ENCODE measurements around the gene FKBP5.
"Not testable (repeated sequence)": the region's sequence is repeated elsewhere in the genome, so short reads cannot be mapped to it uniquely, and the experiment has no call there.

FKBP5 gene

GRCh38 chr6:35723587-35723986, 34.9 kb upstream of the FKBP5 start:
- no peak for DNase-seq

DNA sequence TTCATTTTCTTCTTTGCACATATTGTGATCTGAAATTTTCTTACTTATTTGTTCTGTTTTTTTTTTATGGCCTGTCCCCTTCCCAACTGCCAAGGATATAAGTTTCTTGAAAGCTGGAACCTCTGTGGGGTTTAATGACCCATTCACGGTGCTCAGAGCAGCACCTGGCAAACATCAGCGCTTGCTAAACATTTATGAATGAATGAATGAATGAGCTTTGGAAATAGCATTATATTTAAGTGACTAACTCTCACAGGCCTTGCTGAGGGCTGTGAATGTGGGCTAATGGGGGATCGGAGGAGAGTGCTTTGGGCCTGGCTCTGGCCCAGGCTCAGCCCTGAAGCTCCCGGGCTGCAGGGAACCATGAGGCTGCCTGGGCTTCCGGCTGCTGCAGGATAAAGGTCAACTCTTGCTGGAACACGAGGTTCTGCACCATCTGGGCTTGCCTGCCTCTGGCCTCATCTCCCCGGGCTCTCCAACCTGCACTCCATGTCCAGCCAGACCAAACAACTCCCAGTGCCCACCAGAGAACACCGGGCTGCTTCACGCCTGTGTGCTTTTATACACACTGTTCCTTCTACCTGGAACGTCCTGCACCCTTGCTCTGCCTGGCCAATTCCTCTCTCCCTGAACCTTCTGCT, 33.5 kb upstream of the FKBP5 start:
- DNase-seq, result no peak

DNA sequence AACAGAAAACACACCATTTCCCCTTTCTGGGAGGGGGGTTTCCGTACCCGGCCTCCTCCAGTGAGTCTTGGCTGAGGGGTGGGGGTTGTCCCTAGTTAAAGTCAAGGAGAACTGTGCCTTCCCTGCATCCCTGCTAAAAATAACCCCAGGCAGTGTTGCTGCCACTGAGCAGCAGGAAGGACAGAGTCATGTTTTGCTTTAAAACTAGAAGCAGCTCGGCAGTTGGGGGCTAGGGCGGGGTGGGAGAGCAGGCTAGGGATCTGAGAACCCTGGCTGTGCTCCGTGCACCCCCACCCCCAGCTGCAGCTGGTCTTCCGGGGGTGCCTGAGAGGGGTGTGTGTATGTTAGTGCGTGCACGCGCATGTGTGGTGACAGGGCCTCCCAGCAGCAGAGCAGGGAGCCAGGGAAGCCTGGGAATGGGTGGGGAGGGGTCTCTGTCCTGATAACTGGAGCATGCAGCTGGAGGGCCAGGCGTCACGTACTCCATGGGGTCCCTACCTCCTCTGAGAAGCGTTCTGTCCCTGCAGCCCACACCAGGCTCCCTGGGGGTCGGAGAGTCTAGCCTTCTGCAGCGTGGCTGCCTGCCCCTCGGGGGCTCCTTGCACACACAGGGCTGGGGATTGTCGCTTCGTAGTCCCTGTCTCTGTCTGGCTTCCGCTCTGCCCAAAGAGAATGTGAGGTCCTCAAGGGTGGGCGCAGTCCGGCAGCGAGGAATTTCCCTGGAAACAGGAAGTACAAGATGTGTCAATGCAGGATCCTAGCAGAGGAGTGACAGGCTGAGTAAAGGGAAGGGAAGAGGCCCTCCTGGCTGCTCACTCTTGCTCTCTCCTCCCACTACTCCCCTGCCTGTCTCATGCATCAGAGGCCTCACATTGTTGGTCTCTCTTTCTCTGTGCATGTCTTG, 31.4 kb upstream of the FKBP5 start:
- DNase-seq, result peak; percentile 55

GRCh38 chr6:35719404-35719829, 30.7 kb upstream of the FKBP5 start:
- no peak for DNase-seq

DNA sequence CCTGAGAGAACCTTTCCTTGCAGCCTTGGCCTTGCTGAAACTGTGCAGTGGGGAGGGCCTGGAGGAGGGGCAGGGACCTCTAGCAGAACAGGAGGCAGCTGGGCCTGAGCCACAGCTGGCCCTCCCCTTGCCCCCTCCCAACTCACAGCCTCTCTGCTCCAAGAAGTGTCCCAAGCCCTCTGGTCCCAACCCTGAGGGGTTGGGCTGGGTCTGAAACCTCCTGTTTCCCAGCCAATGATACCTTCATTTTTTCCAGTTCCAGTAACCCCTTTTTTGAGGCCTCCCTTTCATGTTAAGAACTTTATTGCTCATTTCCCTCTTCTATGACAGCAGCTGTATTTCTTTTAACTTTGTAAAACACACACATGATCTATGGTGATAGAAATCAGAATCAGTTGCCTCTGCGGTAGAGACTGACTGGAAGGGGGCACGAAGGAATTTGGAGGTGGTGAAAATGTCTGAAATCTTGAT, 30.2 kb upstream of the FKBP5 start:
- DNase-seq, result no peak

DNA sequence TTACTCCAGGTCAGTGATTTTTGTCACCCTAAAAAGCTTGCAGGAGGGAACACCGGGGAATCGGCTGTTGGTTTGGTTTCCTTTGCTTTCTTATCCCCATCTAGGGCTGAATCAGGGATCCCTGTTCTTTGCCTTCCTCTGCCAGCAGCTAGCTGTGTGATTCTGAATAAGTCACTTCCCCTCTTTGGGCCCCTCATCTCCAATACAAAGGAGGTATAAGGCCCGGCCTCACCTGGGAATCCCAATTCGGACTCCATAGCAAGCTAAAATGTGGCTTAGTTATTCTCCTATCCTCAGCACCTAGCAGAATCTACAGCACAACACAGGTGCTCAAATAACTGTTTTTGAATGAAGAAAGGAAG, 29.6 kb upstream of the FKBP5 start:
- DNase-seq, result no peak

DNA sequence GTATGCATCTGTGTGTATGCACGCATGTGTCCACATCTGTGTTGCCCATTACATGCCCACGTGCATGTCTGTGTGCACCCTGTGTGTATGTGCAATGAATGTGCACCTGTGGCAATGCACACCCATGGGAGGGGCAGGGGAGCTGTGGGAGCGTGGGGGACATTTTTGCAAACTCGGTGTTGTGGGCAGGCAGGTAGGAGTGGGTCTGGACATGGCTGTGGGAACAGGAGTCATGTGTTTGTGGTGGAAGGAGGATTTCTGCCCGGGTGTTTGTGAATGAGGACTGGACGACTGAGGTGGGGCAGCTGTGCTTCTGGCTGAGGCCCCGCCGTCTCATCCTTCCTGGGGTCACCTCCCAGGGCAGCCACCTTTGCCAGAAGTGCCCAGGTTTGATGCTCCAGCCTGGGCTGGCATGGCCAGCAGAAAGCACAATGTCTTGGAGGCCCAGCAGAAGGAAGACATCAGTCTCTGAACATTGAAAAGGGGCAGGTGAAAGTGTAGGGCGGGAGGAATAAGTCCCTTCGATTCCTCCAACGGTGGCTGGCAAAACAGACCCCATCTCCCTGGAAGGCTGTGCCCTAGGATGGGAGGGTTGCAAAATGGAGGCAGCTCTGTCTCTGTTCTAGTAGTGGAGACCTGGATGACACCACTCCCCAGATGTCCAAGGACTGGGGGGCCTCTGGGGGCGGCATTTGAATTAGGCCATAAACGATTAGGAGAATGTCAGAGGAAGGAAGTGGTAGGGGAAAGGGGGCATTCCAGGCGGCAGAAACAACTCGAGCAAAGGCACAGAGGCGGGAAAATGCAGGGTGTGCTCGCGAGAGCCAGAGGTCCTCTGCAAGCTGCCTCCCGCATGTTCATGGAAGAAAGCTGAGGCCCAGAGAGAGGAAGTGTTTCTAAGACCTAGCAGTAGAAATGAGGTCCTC, 29.0 kb upstream of the FKBP5 start:
- no peak for DNase-seq

GRCh38 chr6:35716798-35717197, 28.1 kb upstream of the FKBP5 start:
- no peak for DNase-seq

- no peak for DNase-seq
Observed at GRCh38 chr6:35713006-35713767, 24.5 kb upstream of the FKBP5 start.

GRCh38 chr6:35711731-35712130, 23.0 kb upstream of the FKBP5 start:
- no peak for DNase-seq

- no peak for DNase-seq
Observed at GRCh38 chr6:35710241-35710847, 21.6 kb upstream of the FKBP5 start.

DNA sequence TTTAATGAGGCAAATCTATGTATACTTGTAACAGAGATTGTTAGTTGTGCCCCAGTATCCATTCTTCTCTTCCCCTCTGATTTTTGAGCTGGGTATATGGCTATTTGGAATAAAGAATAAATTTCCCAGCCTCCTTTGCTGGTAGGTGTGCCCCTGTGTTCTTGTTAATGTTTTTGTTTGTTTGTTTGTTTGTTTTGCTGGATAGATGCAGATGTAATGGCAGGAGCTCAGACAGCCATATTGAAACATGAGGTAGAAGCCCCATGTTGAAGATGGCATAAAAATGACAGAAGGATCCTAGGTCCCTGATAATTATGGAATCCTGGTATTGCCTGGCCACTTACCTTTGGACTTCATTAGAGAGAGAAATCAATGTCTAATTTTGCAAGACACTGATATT, 19.9 kb upstream of the FKBP5 start:
- DNase-seq, result no peak

GRCh38 chr6:35707714-35708407, 19.1 kb upstream of the FKBP5 start:
- no peak for DNase-seq

DNA sequence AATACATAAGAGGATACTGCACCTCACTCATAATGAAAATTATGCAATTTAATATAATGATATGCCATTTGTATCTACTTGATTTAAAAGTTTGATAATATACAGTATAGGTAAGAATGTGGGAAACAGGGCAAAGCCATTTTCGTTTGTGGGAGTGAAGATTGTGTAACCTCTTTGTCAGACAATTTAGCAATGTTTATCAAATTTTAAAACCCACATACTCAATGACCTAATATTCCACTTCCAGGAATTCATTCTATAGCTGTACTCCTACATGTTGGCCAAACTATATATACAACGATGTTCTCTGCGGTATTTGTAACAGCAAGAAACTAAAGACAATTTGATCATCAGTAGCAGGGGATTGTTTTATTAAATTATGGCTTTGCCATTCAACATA, 17.8 kb upstream of the FKBP5 start:
- DNase-seq, result no peak

- no peak for DNase-seq
Observed at GRCh38 chr6:35703554-35703953, 14.8 kb upstream of the FKBP5 start.

GRCh38 chr6:35698858-35699257, 10.1 kb upstream of the FKBP5 start:
- no peak for DNase-seq

- not testable (repeated sequence) for DNase-seq
Observed at GRCh38 chr6:35698430-35698829, 9.7 kb upstream of the FKBP5 start.

GRCh38 chr6:35694462-35694861, 5.7 kb upstream of the FKBP5 start:
- peak; percentile 53 for DNase-seq

- DNase-seq, result no peak
Observed at GRCh38 chr6:35691027-35691824, 2.5 kb upstream of the FKBP5 start.

- no peak for DNase-seq
Observed at GRCh38 chr6:35690484-35690883, 1.8 kb upstream of the FKBP5 start.
